IMR-90 (cell line): ENCODE measurements around the gene GJE1.

Experiments used
- POLR2A ChIP-seq: IDR thresholded peaks from 2 replicates; pipeline ENCODE4 v1.6.1; 2012; ENCODE audit warnings: mild to moderate bottlenecking, low read depth, low read length
- RAD21 ChIP-seq: IDR thresholded peaks from 2 replicates; pipeline ENCODE4 v1.6.1; 2012; ENCODE audit warnings: low read length, improper control_type of control experiment

- TF ChIP-seq POLR2A = no peak
- TF ChIP-seq RAD21 = no peak
Measured at GRCh38 chr6:142182004-142182403, 49.3 kb downstream of the GJE1 start.
